Transverse colon (tissue), 4 donors: ENCODE data around the gene PAQR7. TPM values are rescaled to one million over a fixed set of nuclear protein-coding genes. Genes with fewer than 3 reads are reported as not detected.

ENCODE experiments used
- DNase-seq: peaks from one replicate; pipeline ENCODE4 v3.0.0-alpha.2; 2019
- H3K27ac ChIP-seq, 4 donors: fragments of 200-600 bp; sonication (generic); 2 replicates each; pipeline ENCODE4 v1.5.1; 2016 to 2018; ENCODE audit warnings: inconsistent platforms in 4 of 4
- H3K27me3 ChIP-seq: fragments of 200-600 bp; sonication (generic); 2 replicates; pipeline ENCODE4 v1.5.1; 2017; ENCODE audit warnings: inconsistent platforms
- H3K36me3 ChIP-seq, 4 donors: fragments of 200-600 bp; sonication (generic); 2 replicates each; pipeline ENCODE4 v1.5.1; 2017 to 2019; ENCODE audit warnings: inconsistent platforms in 4 of 4
- H3K4me1 ChIP-seq, 4 donors: fragments of 200-600 bp; sonication (generic); 2 replicates each; pipeline ENCODE4 v1.5.1; 2017 to 2020; ENCODE audit warnings: inconsistent platforms in 4 of 4
- H3K4me3 ChIP-seq, 4 donors: fragments of 200-600 bp; sonication (generic); 1 replicate in 1 of 4; 2 replicates in 3 of 4; pipeline versions ENCODE4 v1.5.1 to v1.6.1; 2017 to 2019; ENCODE audit warnings: inconsistent platforms in 4 of 4
- H3K9me3 ChIP-seq, 2 donors: fragments of 200-600 bp; sonication (generic); 2 replicates each; pipeline ENCODE4 v1.5.1; 2017 to 2019; ENCODE audit warnings: inconsistent platforms in 2 of 2
- CTCF ChIP-seq, 5 experiments: fragments of 200-600 bp in 3 of 5; fragments of 450-650 bp in 2 of 5; sonication (generic) in 3 of 5; IDR thresholded peaks; 1 replicate in 2 of 5; 2 replicates in 3 of 5; pipeline ENCODE4 v1.5.1; 2016 to 2017; ENCODE audit warnings: antibody characterized with exemption in 5 of 5, inconsistent platforms in 3 of 5, mild to moderate bottlenecking in 2 of 5, moderate library complexity in 1 of 5
- EP300 ChIP-seq: sonication (generic); formaldehyde crosslinking; IDR thresholded peaks from one replicate; pipeline ENCODE4 v1.6.1; 2017; ENCODE audit warnings: antibody characterized with exemption, low read depth
- POLR2A ChIP-seq: fragments of 450-650 bp; IDR thresholded peaks from one replicate; pipeline ENCODE4 v1.6.1; 2016; ENCODE audit warnings: antibody characterized with exemption, mild to moderate bottlenecking, moderate library complexity
- POLR2AphosphoS5 ChIP-seq, 3 donors: sonication (generic); formaldehyde crosslinking; IDR thresholded peaks; one replicate each; pipeline ENCODE4 v1.6.1; 2016; ENCODE audit warnings: antibody characterized with exemption in 3 of 3
- WGBS, 2 donors: methylation state at CpG; one replicate each; pipeline ENCODE4 v1.1.5; 2018; ENCODE audit warnings: low coverage in 1 of 2; 5-methylcytosine and 5-hydroxymethylcytosine counted together
- in situ Hi-C, 4 donors: fragments of 200-750 bp; cut with MboI; loops; one replicate each; pipeline versions ENCODE4 v1.15.0 to v1.15.1; 2017; ENCODE audit warnings: low sequenced_read_pairs in 3 of 4, low pct_ligation_motif_present in 1 of 4, low pct_unique_long_range_greater_than_20kb in 1 of 4
- intact Hi-C: fragments of 100-400 bp; cut with DNase I; formaldehyde crosslinking; loops from one replicate; pipeline ENCODE4 v1.15.1; 2023; ENCODE audit warnings: low total_unique reads
- total RNA-seq, 4 donors: library from RNA; depleted of rRNA; stranded (reverse); fragments of >200 nt; gene quantifications; one replicate each; pipeline ENCODE4 v1.1.0, GENCODE V29; 2016

Gene PAQR7
- total RNA-seq, 4 donors from 2014 or later, result 2.0 to 2.4 (median 2.4) TPM; not detected in 1

- DNase-seq, result no peak
- in situ Hi-C loops (no loop called here), intact Hi-C loops (no loop called here)
- Histone ChIP-seq H3K4me3 (no peak overlapping the region), H3K27me3 (no peaks in the 10 kb centered on the region), H3K36me3 (peaks cover 0 to 24% (median 8%) of the 10 kb centered on the region in 4 donors), H3K4me1 (no peaks in the 10 kb centered on the region), H3K27ac (no peak overlapping the region), H3K9me3 (no peaks in the 10 kb centered on the region)
- WGBS, 2 donors, result 81% methylated on average over 3 of the region's 3 CpGs
- TF ChIP-seq EP300 (no peak), POLR2AphosphoS5 (IDR thresholded peaks at IDR 0.05) (no peak), CTCF (IDR thresholded peaks at IDR 0.05) (no peak), POLR2A (no peak)
These were observed 38.8 kb downstream of the PAQR7 start for GRCh38 chr1:25836695-25837094.

GRCh38 chr1:25834894-25835293, 40.6 kb downstream of the PAQR7 start:
- no peaks in the 10 kb centered on the region for H3K9me3 ChIP-seq
- peaks cover 0 to 41% (median 21%) of the 10 kb centered on the region in 4 donors for H3K36me3 ChIP-seq
- H3K4me1 ChIP-seq, result no peaks in the 10 kb centered on the region
- H3K4me3 ChIP-seq, result no peak overlapping the region
- in situ Hi-C loops (no loop called here), intact Hi-C loops (loop anchor here (5.0 kb wide), 1 partner anchor 1032 kb away; no protein-coding TSS in a partner anchor)
- H3K27ac ChIP-seq, result no peak overlapping the region
- no peaks in the 10 kb centered on the region for H3K27me3 ChIP-seq
- TF ChIP-seq EP300, result no peak
- TF ChIP-seq POLR2AphosphoS5 (IDR thresholded peaks at IDR 0.05), result no peak
- TF ChIP-seq CTCF (IDR thresholded peaks at IDR 0.05), result no peak
- no peak for TF ChIP-seq POLR2A
- DNase-seq, result no peak
- 62 to 100% methylated on average over 1 to 3 of the region's 3 CpGs for WGBS, 2 donors

- peaks cover 0 to 58% (median 29%) of the 10 kb centered on the region in 4 donors for H3K36me3 ChIP-seq
- intact Hi-C loops, result loop anchor here (5.0 kb wide), 1 partner anchor 1034 kb away; no protein-coding TSS in a partner anchor
- H3K27me3 ChIP-seq, result no peaks in the 10 kb centered on the region
- no peak for DNase-seq
- in situ Hi-C loops, result no loop called here
- no peaks in the 10 kb centered on the region for H3K4me1 ChIP-seq
- TF ChIP-seq CTCF (IDR thresholded peaks at IDR 0.05) (no peak), POLR2AphosphoS5 (IDR thresholded peaks at IDR 0.05) (no peak), POLR2A (no peak), EP300 (no peak)
- no peak overlapping the region for H3K27ac ChIP-seq
- no peaks in the 10 kb centered on the region for H3K9me3 ChIP-seq
- H3K4me3 ChIP-seq, result no peak overlapping the region
- 94% methylated on average over 2 to 5 of the region's 5 CpGs for WGBS, 2 donors
These were observed 42.4 kb downstream of the PAQR7 start for GRCh38 chr1:25833158-25833557.

GRCh38 chr1:25832336-25833037, 43.0 kb downstream of the PAQR7 start:
- WGBS, 2 donors, result 88 to 90% methylated on average over 3 to 6 of the region's 6 CpGs
- no peak overlapping the region for H3K27ac ChIP-seq

More at GRCh38 chr1:25832336-25833037, 43.0 kb downstream of the PAQR7 start:
- TF ChIP-seq POLR2AphosphoS5 (IDR thresholded peaks at IDR 0.05), result no peak
- TF ChIP-seq POLR2A, result no peak
- no peak for TF ChIP-seq EP300
- TF ChIP-seq CTCF (IDR thresholded peaks at IDR 0.05), result no peak
- no peaks in the 10 kb centered on the region for H3K9me3 ChIP-seq
- no peak overlapping the region for H3K4me3 ChIP-seq
- no peaks in the 10 kb centered on the region for H3K27me3 ChIP-seq
- H3K36me3 ChIP-seq, result peaks cover 0 to 65% (median 33%) of the 10 kb centered on the region in 4 donors
- no peak for DNase-seq
- intact Hi-C loops, result loop anchor here (5.0 kb wide), 1 partner anchor 1035 kb away; no protein-coding TSS in a partner anchor
- no peaks in the 10 kb centered on the region for H3K4me1 ChIP-seq
- in situ Hi-C loops, result no loop called here
